VCaP (cell line): ENCODE measurements around the gene C10orf95.

Experiments used
- H3K27ac ChIP-seq: fragments of 450-650 bp; 2 replicates; pipeline ENCODE4 v1.5.1; 2017
- CTCF ChIP-seq: fragments of 450-650 bp; conservative IDR thresholded peaks from 2 replicates; pipeline ENCODE4 v1.5.1; 2017; ENCODE audit warnings: mild to moderate bottlenecking, moderate library complexity

C10orf95 gene

GRCh38 chr10:102437515-102437914, 13.8 kb downstream of the C10orf95 start:
- no peak overlapping the region for H3K27ac ChIP-seq
- no peak for TF ChIP-seq CTCF

GRCh38 chr10:102436312-102436711, 15.0 kb downstream of the C10orf95 start:
- H3K27ac ChIP-seq: no peak overlapping the region
- TF ChIP-seq CTCF: no peak

- no peak overlapping the region for H3K27ac ChIP-seq
- no peak for TF ChIP-seq CTCF
These were observed 15.7 kb downstream of the C10orf95 start for GRCh38 chr10:102435529-102436233.

- no peak for TF ChIP-seq CTCF
- H3K27ac ChIP-seq: no peak overlapping the region
These were observed 16.2 kb downstream of the C10orf95 start for GRCh38 chr10:102435133-102435497.

- H3K27ac ChIP-seq: no peak overlapping the region
These were observed 16.8 kb downstream of the C10orf95 start for GRCh38 chr10:102434394-102435132.

GRCh38 chr10:102433619-102434046, 17.7 kb downstream of the C10orf95 start:
- no peak overlapping the region for H3K27ac ChIP-seq
- no peak for TF ChIP-seq CTCF

More at GRCh38 chr10:102434394-102435132, 16.8 kb downstream of the C10orf95 start:
- TF ChIP-seq CTCF: no peak

GRCh38 chr10:102432162-102432950, 19.0 kb downstream of the C10orf95 start, which contains the start of gene CUEDC2:
TSS of gene CUEDC2 (minus strand) at chr10:102432574. CDS start at chr10:102425188, 7,386 bp downstream.
- TF ChIP-seq CTCF: 0 out of 2 replicates have a peak, but pooled peaks have one; percentile 8
- H3K27ac ChIP-seq: peak within 1 kb of the TSS; percentile 87
